Astrocyte of the spinal cord (primary cell): ENCODE measurements around the gene SLC35E3.

Source experiments
- DNase-seq: peaks from one replicate; pipeline ENCODE4 v3.0.0; 2011; ENCODE audit warnings: low read depth, low spot score
- H3K4me3 ChIP-seq: 2 replicates; pipeline ENCODE4 v1.5.1; 2011; ENCODE audit warnings: low read depth, mild to moderate bottlenecking, low read length, moderate library complexity
- in situ Hi-C: cut with HindIII; loops from 2 replicates; pipeline ENCODE4 v1.10.0; 2017; ENCODE audit warnings: low sequenced_read_pairs
- TF ChIP-seq, protein P1 (sequence below): IDR thresholded peaks from 2 replicates; pipeline ENCODE4 v1.5.1; 2012; ENCODE audit warnings: low read depth, mild to moderate bottlenecking, low read length, inconsistent platforms

SLC35E3 gene

GRCh38 chr12:68773582-68773981 lies 27.6 kb downstream of the SLC35E3 start:
- TF ChIP-seq, protein P1, sequence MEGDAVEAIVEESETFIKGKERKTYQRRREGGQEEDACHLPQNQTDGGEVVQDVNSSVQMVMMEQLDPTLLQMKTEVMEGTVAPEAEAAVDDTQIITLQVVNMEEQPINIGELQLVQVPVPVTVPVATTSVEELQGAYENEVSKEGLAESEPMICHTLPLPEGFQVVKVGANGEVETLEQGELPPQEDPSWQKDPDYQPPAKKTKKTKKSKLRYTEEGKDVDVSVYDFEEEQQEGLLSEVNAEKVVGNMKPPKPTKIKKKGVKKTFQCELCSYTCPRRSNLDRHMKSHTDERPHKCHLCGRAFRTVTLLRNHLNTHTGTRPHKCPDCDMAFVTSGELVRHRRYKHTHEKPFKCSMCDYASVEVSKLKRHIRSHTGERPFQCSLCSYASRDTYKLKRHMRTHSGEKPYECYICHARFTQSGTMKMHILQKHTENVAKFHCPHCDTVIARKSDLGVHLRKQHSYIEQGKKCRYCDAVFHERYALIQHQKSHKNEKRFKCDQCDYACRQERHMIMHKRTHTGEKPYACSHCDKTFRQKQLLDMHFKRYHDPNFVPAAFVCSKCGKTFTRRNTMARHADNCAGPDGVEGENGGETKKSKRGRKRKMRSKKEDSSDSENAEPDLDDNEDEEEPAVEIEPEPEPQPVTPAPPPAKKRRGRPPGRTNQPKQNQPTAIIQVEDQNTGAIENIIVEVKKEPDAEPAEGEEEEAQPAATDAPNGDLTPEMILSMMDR, result no peak
- DNase-seq, result no peak
- H3K4me3 ChIP-seq, result no peak overlapping the region
- in situ Hi-C loops, result no loop called here

DNA sequence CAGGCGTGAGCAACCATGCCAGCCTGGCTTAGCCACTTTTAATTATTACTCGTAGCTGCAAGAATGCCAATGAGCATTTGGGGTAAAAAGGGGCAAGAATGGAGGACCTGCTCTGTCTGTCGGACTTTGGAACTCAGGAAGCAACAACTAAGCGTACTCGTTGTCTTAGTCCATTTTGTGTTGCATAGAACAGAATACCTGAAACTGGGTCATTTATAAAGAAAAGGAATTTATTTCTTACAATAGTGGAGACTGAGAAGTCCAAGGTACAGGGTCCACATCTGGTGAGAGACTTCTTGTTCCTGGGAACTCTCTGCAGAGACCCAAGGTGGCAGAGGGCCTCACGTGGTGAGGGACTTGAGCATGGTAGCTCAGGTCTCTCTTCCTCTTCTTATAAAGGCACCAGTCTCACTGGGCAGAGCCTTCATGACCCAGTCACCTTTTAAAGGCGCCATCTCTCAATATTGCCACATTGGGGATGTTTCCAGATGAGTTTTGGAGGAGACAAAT lies 29.2 kb downstream of the SLC35E3 start:
- in situ Hi-C loops, result no loop called here
- no peak for DNase-seq
- TF ChIP-seq, protein P1, result no peak
- H3K4me3 ChIP-seq, result no peak overlapping the region

DNA sequence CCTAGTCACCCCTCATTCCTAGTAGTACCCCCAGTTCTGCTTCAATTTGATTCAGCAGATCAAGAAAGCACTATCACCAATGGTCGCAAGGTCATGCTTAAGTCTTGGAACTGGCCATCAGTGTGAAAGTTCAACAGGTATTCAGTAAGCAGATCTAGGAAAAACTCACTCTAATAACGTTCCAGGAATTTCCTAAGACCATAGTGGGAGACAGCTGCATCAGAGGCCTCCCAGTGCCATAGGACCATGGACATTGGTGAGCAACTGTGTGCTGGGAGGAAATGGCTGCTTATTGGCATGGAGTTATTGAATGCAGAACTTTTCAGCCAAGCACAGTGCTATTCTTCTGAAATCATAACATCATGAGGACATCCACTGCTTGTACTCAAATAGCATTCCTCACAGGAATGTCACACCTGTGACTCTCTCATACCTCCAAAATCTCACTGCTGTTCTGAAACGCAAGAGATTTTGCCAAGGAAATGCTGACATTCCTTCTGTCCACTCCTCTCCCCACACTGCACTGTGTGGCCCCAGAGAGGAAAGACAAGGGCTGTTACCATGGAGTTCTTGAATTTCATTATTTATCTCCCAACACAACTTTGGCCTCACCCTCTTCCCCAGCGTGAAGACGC lies 31.1 kb downstream of the SLC35E3 start:
- in situ Hi-C loops, result no loop called here
- H3K4me3 ChIP-seq, result no peak overlapping the region
- TF ChIP-seq, protein P1, result no peak
- DNase-seq, result no peak

- DNase-seq, result no peak
- TF ChIP-seq, protein P1, result no peak
- H3K4me3 ChIP-seq, result no peak overlapping the region
- in situ Hi-C loops, result no loop called here
Observed at GRCh38 chr12:68779280-68779679, 33.3 kb downstream of the SLC35E3 start.

DNA sequence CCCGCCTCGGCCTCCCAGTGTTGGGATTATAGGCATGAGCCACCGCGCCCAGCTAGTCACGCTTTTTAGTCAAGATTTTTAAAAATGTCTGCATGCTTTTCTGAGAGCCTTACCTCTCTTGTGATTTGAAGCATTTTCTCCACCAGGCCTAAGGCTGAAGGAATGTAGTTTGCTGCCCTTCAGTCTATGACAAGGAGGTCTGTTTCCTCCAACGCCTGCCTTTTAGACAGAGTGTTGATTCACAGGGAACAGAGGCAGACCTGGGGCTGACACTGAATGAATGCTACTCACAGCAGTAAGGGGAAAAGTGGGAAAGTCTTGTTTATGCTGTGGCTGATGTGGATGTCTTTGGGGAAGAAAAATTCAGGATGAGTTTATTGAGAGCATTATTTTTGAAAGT lies 34.8 kb downstream of the SLC35E3 start:
- DNase-seq, result no peak
- no peak overlapping the region for H3K4me3 ChIP-seq
- in situ Hi-C loops, result no loop called here
- TF ChIP-seq, protein P1, result no peak

- H3K4me3 ChIP-seq, result no peak overlapping the region
- TF ChIP-seq, protein P1, result no peak
- DNase-seq, result no peak
- in situ Hi-C loops, result no loop called here
Observed at GRCh38 chr12:68781728-68782127, 35.8 kb downstream of the SLC35E3 start.
